ENCODE results near the gene LRRC31.

The LRRC31 gene

DNA sequence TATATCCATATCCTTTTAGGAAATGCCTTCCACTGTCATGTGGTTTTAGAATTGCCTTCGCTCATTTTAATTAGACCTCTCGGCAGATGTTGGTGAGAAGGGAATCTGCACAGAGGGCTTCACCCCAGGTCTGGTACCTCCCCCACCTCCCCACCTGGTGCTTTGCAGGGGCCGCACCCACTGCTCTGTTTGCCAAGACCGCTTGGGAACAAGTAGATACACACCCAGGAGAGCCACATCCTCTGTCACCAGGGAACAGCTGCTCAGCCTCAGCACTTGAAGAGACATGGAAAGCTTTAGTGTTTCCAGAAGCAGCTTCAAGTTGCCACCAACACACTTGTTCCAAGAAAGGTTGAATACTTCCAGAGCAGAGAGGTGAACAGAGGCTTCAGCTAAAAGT lies 21.8 kb downstream of the LRRC31 start:
- TF ChIP-seq, protein P1, sequence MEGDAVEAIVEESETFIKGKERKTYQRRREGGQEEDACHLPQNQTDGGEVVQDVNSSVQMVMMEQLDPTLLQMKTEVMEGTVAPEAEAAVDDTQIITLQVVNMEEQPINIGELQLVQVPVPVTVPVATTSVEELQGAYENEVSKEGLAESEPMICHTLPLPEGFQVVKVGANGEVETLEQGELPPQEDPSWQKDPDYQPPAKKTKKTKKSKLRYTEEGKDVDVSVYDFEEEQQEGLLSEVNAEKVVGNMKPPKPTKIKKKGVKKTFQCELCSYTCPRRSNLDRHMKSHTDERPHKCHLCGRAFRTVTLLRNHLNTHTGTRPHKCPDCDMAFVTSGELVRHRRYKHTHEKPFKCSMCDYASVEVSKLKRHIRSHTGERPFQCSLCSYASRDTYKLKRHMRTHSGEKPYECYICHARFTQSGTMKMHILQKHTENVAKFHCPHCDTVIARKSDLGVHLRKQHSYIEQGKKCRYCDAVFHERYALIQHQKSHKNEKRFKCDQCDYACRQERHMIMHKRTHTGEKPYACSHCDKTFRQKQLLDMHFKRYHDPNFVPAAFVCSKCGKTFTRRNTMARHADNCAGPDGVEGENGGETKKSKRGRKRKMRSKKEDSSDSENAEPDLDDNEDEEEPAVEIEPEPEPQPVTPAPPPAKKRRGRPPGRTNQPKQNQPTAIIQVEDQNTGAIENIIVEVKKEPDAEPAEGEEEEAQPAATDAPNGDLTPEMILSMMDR (IDR thresholded peaks at IDR 0.05; ENCODE audit: insufficient read depth, low read depth, low read length, missing control alignments): no peak
- DNase-seq (ENCODE audit: low read depth): no peak
- H3K4me3 ChIP-seq (ENCODE audit: low read depth, low read length): no peak overlapping the region

DNA sequence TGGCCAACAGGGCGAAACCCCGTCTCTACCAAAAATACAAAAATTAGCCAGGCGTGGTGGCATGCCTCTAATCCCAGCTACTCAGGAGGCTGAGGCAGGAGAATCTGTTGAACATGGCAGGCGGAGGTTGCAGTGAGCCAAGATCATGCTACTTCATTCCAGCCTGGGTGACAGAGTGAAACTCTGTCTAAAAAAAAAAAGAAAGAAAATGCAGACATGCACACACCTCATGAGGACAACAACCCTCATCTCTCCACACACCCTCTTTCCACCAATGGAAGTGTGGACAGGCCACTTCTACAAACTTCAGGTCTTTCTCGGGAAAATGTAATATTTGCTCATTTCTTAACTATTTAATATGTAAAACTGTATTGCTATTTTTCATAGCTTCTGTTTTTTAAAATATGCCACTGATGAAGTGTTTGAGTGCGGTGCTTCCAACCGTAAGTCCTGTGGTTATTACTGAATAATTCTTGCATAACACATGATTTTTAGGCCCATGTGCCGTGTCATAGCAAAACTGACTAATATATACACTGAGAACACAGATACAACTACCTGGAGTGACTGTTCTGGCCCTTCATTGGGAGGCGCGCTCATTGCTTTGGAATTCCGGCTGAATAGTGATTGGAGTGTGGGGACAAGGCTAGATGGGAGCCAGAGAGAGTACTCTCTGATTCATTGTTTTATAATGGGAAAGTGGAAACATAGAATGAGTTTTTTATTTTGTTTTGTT lies 23.1 kb downstream of the LRRC31 start:
- TF ChIP-seq, protein P1 (IDR thresholded peaks at IDR 0.05; ENCODE audit: insufficient read depth, low read depth, low read length, missing control alignments): no peak
- peak; percentile 80 for DNase-seq (ENCODE audit: low read depth)
- no peak overlapping the region for H3K4me3 ChIP-seq (ENCODE audit: low read depth, low read length)

DNA sequence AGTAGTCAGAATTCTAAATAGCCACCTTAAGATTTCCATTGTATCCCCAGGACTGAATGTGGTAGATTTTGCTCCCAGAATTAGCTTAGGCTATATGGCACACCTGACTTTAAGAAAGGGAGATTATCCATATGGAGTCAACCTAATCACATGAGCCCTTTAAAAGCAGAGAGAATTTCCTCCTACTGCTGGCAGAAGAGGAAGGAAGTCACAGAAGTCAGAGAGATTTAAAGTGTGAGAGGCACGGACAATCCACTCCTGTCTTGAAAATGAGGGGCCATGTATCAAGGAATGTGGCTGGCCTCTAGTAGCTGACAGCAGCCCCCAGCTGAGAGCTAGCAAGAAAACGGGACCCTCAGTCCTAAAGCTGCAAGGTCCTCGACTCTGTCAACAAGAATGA lies 26.8 kb downstream of the LRRC31 start:
- no peak for DNase-seq (ENCODE audit: low read depth)
- TF ChIP-seq, protein P1 (IDR thresholded peaks at IDR 0.05; ENCODE audit: insufficient read depth, low read depth, low read length, missing control alignments): no peak
- H3K4me3 ChIP-seq (ENCODE audit: low read depth, low read length): no peak overlapping the region

DNA sequence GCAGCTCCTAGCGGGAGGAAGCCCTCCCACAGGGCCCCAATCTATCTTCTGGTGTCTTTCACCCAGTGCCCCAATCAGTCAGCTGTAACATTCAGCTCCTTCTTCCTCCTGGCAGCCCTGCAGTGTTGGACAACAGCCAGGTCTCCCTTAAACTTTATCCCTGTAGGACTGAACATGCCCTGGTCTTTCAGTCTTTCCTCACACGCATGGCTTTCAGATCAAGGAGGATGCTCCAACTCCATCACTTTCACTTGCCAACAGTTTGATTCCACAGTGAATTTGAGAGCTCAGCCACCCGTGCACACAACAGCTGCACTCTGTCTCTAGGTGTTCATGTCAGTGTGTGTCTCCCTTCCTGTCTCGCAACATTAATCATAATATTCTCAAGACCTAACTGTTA lies 28.6 kb downstream of the LRRC31 start:
- TF ChIP-seq, protein P1 (IDR thresholded peaks at IDR 0.05; ENCODE audit: insufficient read depth, low read depth, low read length, missing control alignments): no peak
- peak; percentile 64 for DNase-seq (ENCODE audit: low read depth)
- no peak overlapping the region for H3K4me3 ChIP-seq (ENCODE audit: low read depth, low read length)

DNA sequence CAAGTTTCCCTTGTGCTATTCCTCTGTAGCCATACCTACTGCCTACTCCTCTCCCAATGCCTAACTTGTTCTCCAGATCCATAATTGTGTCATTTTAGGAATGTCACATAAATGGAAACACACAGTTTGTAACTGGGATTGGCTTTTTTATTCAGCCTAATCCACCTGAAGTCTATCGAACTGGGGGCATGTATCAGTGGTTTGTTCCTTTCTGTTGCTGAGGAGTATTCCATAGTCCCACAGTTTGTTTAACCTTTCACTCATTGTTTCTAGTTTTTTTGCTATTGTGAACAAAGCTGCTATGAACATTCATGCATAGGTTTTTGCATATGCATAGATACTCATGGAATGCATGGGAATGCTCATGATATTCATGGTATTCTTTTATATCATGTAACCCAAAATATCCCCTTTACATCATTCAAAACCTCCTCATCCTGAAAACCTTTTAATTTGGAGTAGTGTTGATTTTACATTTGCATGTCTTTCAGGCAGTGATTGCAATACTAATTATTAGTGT lies 31.2 kb downstream of the LRRC31 start:
- DNase-seq (ENCODE audit: low read depth): no peak
- TF ChIP-seq, protein P1 (IDR thresholded peaks at IDR 0.05; ENCODE audit: insufficient read depth, low read depth, low read length, missing control alignments): no peak
- H3K4me3 ChIP-seq (ENCODE audit: low read depth, low read length): no peak overlapping the region

DNA sequence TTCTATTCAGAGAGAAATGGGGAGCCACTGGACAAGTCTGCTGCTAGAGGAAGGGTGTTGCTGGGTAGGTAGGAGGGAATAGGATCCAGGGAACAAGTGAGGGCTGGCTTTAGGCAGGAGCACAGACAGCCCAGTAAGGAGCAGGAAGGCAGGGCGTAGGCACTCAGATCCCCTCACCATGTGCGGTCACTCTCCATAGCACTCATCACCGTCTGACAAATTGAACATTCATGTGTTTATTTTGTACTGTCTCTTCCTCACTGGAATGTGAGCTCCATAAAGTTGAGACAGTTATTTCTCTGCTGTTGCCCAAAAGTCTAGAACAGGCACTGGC lies 32.8 kb downstream of the LRRC31 start:
- no peak overlapping the region for H3K4me3 ChIP-seq (ENCODE audit: low read depth, low read length)
- TF ChIP-seq, protein P1 (IDR thresholded peaks at IDR 0.05; ENCODE audit: insufficient read depth, low read depth, low read length, missing control alignments): no peak
- no peak for DNase-seq (ENCODE audit: low read depth)

Data from GM12865 (cell line).